Ishikawa (cell line): ENCODE results near the gene PPP2R2D.

Source experiments
- CEBPB ChIP-seq: IDR thresholded peaks from 2 replicates; pipeline ENCODE4 v1.6.1; 2012
- EGR1 ChIP-seq: IDR thresholded peaks from 2 replicates; pipeline ENCODE4 v1.6.1; 2012
- EP300 ChIP-seq: IDR thresholded peaks from 2 replicates; pipeline ENCODE4 v1.6.1; 2012; ENCODE audit warnings: borderline replicate concordance
- MAX ChIP-seq: IDR thresholded peaks from 2 replicates; pipeline ENCODE4 v1.6.1; 2012
- REST ChIP-seq: IDR thresholded peaks from 2 replicates; pipeline ENCODE4 v1.6.1; 2012; ENCODE audit warnings: low read depth, mild to moderate bottlenecking
- TAF1 ChIP-seq: IDR thresholded peaks from 2 replicates; pipeline ENCODE4 v1.6.1; 2012; ENCODE audit warnings: low read depth, mild to moderate bottlenecking
- YY1 ChIP-seq: IDR thresholded peaks from 2 replicates; pipeline ENCODE4 v1.6.1; 2012; ENCODE audit warnings: low read depth
- ZBTB7A ChIP-seq: IDR thresholded peaks from 2 replicates; pipeline ENCODE4 v1.6.1; 2012; ENCODE audit warnings: low read depth

GRCh38 chr10:131961047-131961776 is 60.4 kb downstream of the PPP2R2D start:
- TF ChIP-seq MAX (no peak), TAF1 (no peak), CEBPB (no peak), YY1 (no peak), REST (no peak), EP300 (no peak), EGR1 (no peak), ZBTB7A (no peak)
